Parathyroid adenoma (tissue), 2 donors: Measurements from ENCODE around the gene CEP63.
A peak's percentile ranks its signal among the peaks of the same experiment; 100 is the strongest.

Source experiments
- H2AFZ ChIP-seq: fragments of 300-600 bp; sonication (generic); one replicate; pipeline ENCODE4 v1.7.0; 2017; ENCODE audit warnings: antibody characterized with exemption, mild to moderate bottlenecking
- H3K27ac ChIP-seq: fragments of 300-600 bp; sonication (generic); one replicate; pipeline ENCODE4 v1.7.0; 2017
- H3K27me3 ChIP-seq: fragments of 300-600 bp; sonication (generic); one replicate; pipeline ENCODE4 v1.7.0; 2017; ENCODE audit warnings: low read length; ENCODE audit not compliant: control insufficient read depth, insufficient read depth
- H3K36me3 ChIP-seq: fragments of 300-600 bp; sonication (generic); one replicate; pipeline ENCODE4 v1.7.0; 2017; ENCODE audit warnings: low read length; ENCODE audit not compliant: control insufficient read depth, insufficient read depth
- H3K4me1 ChIP-seq: fragments of 300-600 bp; sonication (generic); one replicate; pipeline ENCODE4 v1.7.0; 2017; ENCODE audit warnings: control low read depth
- H3K4me2 ChIP-seq: fragments of 300-600 bp; sonication (generic); one replicate; pipeline ENCODE4 v1.7.0; 2017; ENCODE audit warnings: low read length
- H3K4me3 ChIP-seq: fragments of 300-600 bp; sonication (generic); one replicate; pipeline ENCODE4 v1.7.0; 2017; ENCODE audit warnings: low read depth, low read length
- H3K79me2 ChIP-seq: fragments of 300-600 bp; sonication (generic); one replicate; pipeline ENCODE4 v1.7.0; 2017; ENCODE audit warnings: control low read depth
- H3K9ac ChIP-seq: fragments of 300-600 bp; sonication (generic); one replicate; pipeline ENCODE4 v1.7.0; 2017; ENCODE audit warnings: mild to moderate bottlenecking
- H3K9me3 ChIP-seq: fragments of 300-600 bp; sonication (generic); one replicate; pipeline ENCODE4 v1.7.0; 2017; ENCODE audit warnings: low read length; ENCODE audit not compliant: control insufficient read depth
- CTCF ChIP-seq: fragments of 300-600 bp; sonication (generic); IDR thresholded peaks from one replicate; pipeline ENCODE4 v1.7.0; 2017; ENCODE audit warnings: antibody characterized with exemption, mild to moderate bottlenecking
- donor health status: primary hyperparathyroidism.

The CEP63 gene

GRCh38 chr3:134473868-134474546 lies 11.8 kb upstream of the CEP63 start:
- no peak overlapping the region for H3K9ac ChIP-seq
- no peak overlapping the region for H3K4me3 ChIP-seq
- H3K27me3 ChIP-seq: no peaks in the 10 kb centered on the region
- peak; percentile 89 for TF ChIP-seq CTCF
- H3K4me2 ChIP-seq: no peak overlapping the region
- peak overlapping the region; percentile 12 for H2AFZ ChIP-seq
- H3K36me3 ChIP-seq: no peaks in the 10 kb centered on the region
- H3K4me1 ChIP-seq: no peaks in the 10 kb centered on the region
- no peaks in the 10 kb centered on the region for H3K9me3 ChIP-seq
- no peak overlapping the region for H3K27ac ChIP-seq
- H3K79me2 ChIP-seq: no peaks in the 10 kb centered on the region

GRCh38 chr3:134474956-134475355 lies 10.9 kb upstream of the CEP63 start:
- H3K36me3 ChIP-seq: no peaks in the 10 kb centered on the region
- H3K4me2 ChIP-seq: no peak overlapping the region
- H3K9ac ChIP-seq: no peak overlapping the region
- H3K4me1 ChIP-seq: no peaks in the 10 kb centered on the region
- no peak overlapping the region for H2AFZ ChIP-seq
- no peaks in the 10 kb centered on the region for H3K27me3 ChIP-seq
- H3K79me2 ChIP-seq: no peaks in the 10 kb centered on the region
- H3K9me3 ChIP-seq: no peaks in the 10 kb centered on the region
- H3K27ac ChIP-seq: no peak overlapping the region
- no peak for TF ChIP-seq CTCF
- no peak overlapping the region for H3K4me3 ChIP-seq

- H3K36me3 ChIP-seq: no peaks in the 10 kb centered on the region
- no peak overlapping the region for H2AFZ ChIP-seq
- H3K9ac ChIP-seq: no peak overlapping the region
- no peaks in the 10 kb centered on the region for H3K79me2 ChIP-seq
- no peak overlapping the region for H3K27ac ChIP-seq
- no peaks in the 10 kb centered on the region for H3K27me3 ChIP-seq
- no peak for TF ChIP-seq CTCF
- no peaks in the 10 kb centered on the region for H3K9me3 ChIP-seq
- no peak overlapping the region for H3K4me3 ChIP-seq
- H3K4me1 ChIP-seq: no peaks in the 10 kb centered on the region
- H3K4me2 ChIP-seq: no peak overlapping the region
These were observed 9.6 kb upstream of the CEP63 start for GRCh38 chr3:134476306-134476705.

- Histone ChIP-seq H2AFZ (no peak overlapping the region), H3K9ac (no peak overlapping the region), H3K27me3 (no peaks in the 10 kb centered on the region), H3K4me2 (no peak overlapping the region), H3K27ac (no peak overlapping the region), H3K79me2 (no peaks in the 10 kb centered on the region), H3K36me3 (no peaks in the 10 kb centered on the region), H3K4me1 (no peaks in the 10 kb centered on the region), H3K9me3 (no peaks in the 10 kb centered on the region), H3K4me3 (no peak overlapping the region)
- no peak for TF ChIP-seq CTCF
These were observed 8.9 kb upstream of the CEP63 start for GRCh38 chr3:134477002-134477401.

GRCh38 chr3:134477938-134478337 lies 7.9 kb upstream of the CEP63 start:
- H3K4me1 ChIP-seq: no peaks in the 10 kb centered on the region
- no peak overlapping the region for H3K9ac ChIP-seq
- H3K4me3 ChIP-seq: no peak overlapping the region
- H2AFZ ChIP-seq: no peak overlapping the region
- TF ChIP-seq CTCF: no peak
- no peaks in the 10 kb centered on the region for H3K9me3 ChIP-seq
- no peaks in the 10 kb centered on the region for H3K36me3 ChIP-seq
- H3K27me3 ChIP-seq: no peaks in the 10 kb centered on the region
- H3K27ac ChIP-seq: no peak overlapping the region
- H3K79me2 ChIP-seq: no peaks in the 10 kb centered on the region
- no peak overlapping the region for H3K4me2 ChIP-seq
